ENCODE measurements around the gene GJA9.

DNA sequence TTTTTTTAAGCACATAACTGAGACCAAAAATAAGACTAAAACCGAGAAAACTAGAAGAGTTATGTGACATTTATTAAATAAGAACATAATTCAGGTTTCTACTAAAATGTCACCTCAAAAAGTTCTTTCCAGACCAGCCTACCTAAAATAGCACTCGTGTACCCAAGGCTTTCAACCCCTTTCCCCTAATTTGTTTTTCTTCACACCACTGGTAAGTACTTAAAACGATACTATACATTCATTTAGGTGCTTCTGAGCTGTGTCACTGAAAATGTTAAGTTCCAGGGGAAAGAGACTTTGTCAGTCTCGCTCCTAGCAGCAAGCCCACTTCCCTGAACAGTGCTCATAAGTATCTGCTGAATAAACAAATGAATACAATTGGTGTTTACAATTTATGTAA is 28.6 kb downstream of the GJA9 start:
- TF ChIP-seq CTCF (IDR thresholded peaks at IDR 0.05; ENCODE audit: control extremely low read depth in 1 of 3, insufficient read depth in 1 of 3, low read depth in 1 of 3, low read length in 3 of 3): no peak
- no peak for TF ChIP-seq ASH2L (IDR thresholded peaks at IDR 0.05; ENCODE audit: low read length)
- no peak for TF ChIP-seq EZH2 (IDR thresholded peaks at IDR 0.05; ENCODE audit: low read depth, low read length, severe bottlenecking)
- TF ChIP-seq EP300 (IDR thresholded peaks at IDR 0.05; ENCODE audit: borderline replicate concordance in 1 of 2, low read depth in 2 of 2, low read length in 2 of 2): no peak
- no peak for TF ChIP-seq POLR2A (IDR thresholded peaks at IDR 0.05; ENCODE audit: control extremely low read depth in 1 of 2, low read depth in 2 of 2, low read length in 2 of 2)
- TF ChIP-seq CEBPB (IDR thresholded peaks at IDR 0.05; ENCODE audit: low read depth, low read length): no peak
- no peak for TF ChIP-seq SIX5 (IDR thresholded peaks at IDR 0.05; ENCODE audit: low read depth, low read length)
- TF ChIP-seq POLR2AphosphoS5 (IDR thresholded peaks at IDR 0.05; ENCODE audit: low read depth, low read length): no peak
- TF ChIP-seq CBX8 (IDR thresholded peaks at IDR 0.05; ENCODE audit: borderline replicate concordance, low read depth, low read length): no peak
- no peak for TF ChIP-seq KDM4A (IDR thresholded peaks at IDR 0.05; ENCODE audit: low read depth, low read length, severe bottlenecking)
- no peak for TF ChIP-seq CHD2 (IDR thresholded peaks at IDR 0.05; ENCODE audit: low read length)
